ENCODE results near the gene TRIM49D2.
"Not testable (repeated sequence)": the region's sequence is repeated elsewhere in the genome, so short reads cannot be mapped to it uniquely, and the experiment has no call there.

Gene TRIM49D2, protein sequence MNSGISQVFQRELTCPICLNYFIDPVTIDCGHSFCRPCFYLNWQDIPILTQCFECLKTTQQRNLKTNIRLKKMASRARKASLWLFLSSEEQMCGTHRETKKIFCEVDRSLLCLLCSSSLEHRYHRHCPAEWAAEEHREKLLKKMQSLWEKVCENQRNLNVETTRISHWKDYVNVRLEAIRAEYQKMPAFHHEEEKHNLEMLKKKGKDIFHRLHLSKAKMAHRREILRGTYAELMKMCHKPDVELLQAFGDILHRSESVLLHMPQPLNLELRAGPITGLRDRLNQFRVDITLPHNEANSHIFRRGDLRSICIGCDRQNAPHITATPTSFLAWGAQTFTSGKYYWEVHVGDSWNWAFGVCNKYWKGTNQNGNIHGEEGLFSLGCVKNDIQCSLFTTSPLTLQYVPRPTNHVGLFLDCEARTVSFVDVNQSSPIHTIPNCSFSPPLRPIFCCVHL
- 0 reads per million in 17 experiments for total RNA-seq

DNA sequence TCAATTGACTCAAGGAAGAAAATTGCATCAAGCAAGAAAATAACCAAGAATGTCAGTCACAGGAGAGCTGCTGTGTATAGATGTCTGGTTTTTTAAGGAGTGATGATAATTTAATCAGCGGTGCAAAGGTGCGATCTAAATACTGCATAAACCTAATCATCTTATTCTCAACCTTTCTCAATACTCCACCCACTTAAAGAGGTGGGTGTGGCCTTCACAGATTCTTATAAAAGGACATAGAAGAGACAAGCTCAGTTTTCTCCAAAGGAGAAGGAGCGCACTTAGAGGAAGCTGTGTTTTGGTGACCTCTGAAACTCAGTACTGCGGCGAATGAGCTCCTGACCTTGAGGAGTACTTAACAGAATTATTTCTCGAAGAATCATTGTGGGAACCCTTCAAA, at the start of gene TRIM49D2:
Gene TRIM49D2 (plus strand): TSS at position 301 of the 400 bp plus-strand sequence. CDS start 2,698 bp downstream, outside the sequence.
- not testable (repeated sequence) for DNase-seq

DNA sequence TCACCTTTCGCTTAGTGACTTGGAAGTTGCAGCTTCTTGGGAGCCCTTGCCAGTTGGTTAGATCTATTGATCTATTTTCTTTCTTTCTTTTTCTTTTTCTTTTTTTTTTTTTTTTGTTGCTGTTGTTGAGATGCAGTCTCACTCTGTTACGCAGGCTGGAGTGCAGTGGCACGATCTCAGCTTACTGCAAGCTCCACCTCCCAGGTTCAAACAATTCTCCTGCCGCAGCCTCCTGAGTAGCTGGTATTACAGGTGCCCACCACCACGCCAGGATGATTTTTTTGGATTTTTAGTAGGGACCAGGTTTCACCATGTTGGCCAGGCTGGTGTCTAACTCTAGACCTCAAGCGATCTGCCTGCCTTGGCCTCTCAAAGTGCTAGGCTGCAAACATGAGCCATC, 46.4 kb upstream of the TRIM49D2 start:
- DNase-seq: not testable (repeated sequence)

DNA sequence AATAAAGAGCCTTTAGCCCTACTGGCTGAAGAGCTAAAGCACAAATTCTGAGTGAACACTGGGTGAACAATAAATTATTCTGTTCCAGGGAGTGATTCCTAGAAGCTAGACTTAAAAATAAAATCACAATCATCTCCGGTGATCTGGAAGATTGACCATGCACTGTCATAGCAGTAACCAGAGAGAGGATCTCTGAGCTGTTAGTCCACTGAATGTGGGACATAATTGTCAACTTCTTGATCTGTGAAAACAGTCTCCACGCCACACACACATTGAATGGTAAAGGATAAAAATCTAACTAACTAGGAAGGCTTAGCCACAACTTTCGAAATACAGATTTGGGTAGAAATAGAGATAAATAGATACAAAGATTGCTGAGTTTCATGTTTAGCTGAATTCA, 30.6 kb upstream of the TRIM49D2 start:
- not testable (repeated sequence) for DNase-seq

DNA sequence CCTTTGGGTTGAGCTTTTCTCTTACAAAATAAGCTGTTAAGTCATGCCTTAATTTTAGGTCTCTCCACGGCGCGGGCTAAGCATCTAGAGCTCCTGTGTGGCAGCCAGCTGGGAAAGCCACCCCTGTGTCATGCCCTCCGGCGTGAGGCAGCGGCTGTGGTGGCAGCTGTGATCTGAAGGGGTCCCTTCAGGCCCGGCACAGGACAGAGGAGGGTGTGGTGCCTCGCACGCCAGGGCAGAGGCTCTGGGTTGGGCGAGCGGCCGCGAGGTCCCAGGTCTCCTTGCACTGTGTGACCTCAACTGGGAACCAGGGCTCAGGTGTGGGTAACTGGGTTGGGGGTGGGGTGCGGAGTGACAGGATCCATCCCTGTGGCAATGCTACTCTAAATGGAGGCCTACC, 23.1 kb upstream of the TRIM49D2 start:
- DNase-seq: not testable (repeated sequence)

DNA sequence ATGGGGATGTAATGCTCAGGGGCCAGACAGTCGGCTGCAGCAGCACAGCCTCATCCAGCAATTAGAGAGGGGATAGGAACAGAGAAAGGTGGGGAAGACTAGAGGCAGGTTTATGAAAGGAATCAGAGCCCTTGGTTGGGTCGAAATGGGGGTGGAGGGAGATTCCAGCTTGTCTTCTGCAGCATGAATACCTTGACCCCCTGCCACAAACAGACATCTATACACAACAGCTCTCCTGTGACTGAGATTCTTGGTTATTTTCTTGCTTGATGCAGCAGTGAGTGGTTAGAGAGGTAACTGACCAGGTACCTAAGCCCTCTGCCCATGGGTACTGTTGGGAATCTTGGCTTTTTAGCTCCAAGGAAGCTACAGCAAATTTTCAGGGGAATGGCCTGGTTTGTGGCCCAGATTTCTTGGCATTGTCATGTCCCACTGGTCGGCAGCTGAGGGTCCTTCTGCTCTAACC, 1.6 kb upstream of the TRIM49D2 start, which contains the start of gene TRIM49D1:
Gene TRIM49D1 (minus strand): TSS at position 51 of the 466 bp plus-strand sequence. CDS start 4,535 bp downstream, outside the sequence.
- no peak for DNase-seq

DNA sequence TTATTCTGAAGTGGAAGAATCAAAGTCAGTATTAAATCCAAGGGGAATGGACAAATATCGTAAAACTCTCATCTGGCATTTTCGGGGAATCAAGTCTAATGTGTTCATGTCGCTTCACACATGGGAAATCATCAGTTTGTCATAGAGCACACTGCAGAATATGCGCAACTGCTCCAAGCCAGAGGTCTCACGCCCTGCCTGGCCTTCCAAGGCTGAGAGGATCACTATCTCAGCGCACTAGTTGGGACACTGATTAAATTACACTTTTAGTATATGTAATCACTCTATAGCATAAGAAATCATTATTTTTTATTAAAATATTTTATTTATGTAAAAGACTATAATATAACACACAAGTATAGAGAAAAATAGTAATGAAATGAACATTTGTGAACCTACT, 37.0 kb downstream of the TRIM49D2 start:
- not testable (repeated sequence) for DNase-seq

DNA sequence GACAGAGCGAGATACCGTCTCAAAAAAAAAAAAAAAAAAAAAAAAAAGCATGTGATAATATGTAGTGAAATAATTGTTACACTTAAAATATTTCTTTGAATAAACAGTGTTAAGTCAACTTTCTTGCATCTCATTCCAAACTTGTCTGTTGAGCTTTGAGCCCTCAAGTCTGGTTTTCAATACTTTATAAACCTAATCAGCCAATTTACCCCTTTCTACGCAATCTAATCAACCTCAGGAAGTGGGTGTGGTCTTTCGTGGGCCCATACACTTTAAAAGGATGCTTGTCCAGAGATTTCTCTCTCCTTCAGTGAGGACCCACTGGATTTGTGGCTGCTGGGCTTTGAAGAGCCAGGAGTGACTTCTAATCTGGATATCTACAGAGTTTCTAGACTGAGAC, 41.9 kb downstream of the TRIM49D2 start, which contains the start of gene TRIM64:
Gene TRIM64 (plus strand): TSS at position 301 of the 400 bp plus-strand sequence. CDS start 2,467 bp downstream, outside the sequence.
- DNase-seq: not testable (repeated sequence)
